Aorta (tissue), 5 donors: ENCODE measurements around the gene CFAP46. TPM values are rescaled to one million over a fixed set of nuclear protein-coding genes. Genes with fewer than 3 reads are reported as not detected.

Experiments
- ATAC-seq: fragments of 200-7000 bp; cut with Tn5 transposase; one replicate; pipeline ENCODE4 v1.9.1; 2022; ENCODE audit warnings: moderate library complexity; ENCODE audit not compliant: low FRiP score
- DNase-seq, 2 donors: peaks; one replicate each; pipeline ENCODE4 v3.0.0-alpha.2; 2020
- H3K27ac ChIP-seq, 2 donors: one replicate each; pipeline ENCODE4 v1.5.1; 2013; ENCODE audit warnings: low read length in 2 of 2, mild to moderate bottlenecking in 2 of 2, moderate library complexity in 2 of 2, control low read depth in 1 of 2, inconsistent platforms in 1 of 2, low read depth in 1 of 2
- H3K27me3 ChIP-seq, 2 donors: one replicate each; pipeline ENCODE4 v1.6.1; 2013; ENCODE audit warnings: control low read depth in 1 of 2, low read length in 1 of 2, mild to moderate bottlenecking in 1 of 2, moderate library complexity in 1 of 2; ENCODE audit not compliant: insufficient read depth in 2 of 2, control insufficient read depth in 1 of 2
- H3K36me3 ChIP-seq, 2 donors: one replicate each; pipeline ENCODE4 v1.6.1; 2013; ENCODE audit warnings: control low read depth in 1 of 2, low read length in 1 of 2, mild to moderate bottlenecking in 1 of 2; ENCODE audit not compliant: insufficient read depth in 2 of 2, control insufficient read depth in 1 of 2
- H3K4me1 ChIP-seq, 2 donors: one replicate each; pipeline ENCODE4 v1.6.1; 2013; ENCODE audit warnings: low read length in 2 of 2, control low read depth in 1 of 2, mild to moderate bottlenecking in 1 of 2, moderate library complexity in 1 of 2; ENCODE audit not compliant: insufficient read depth in 2 of 2, control insufficient read depth in 1 of 2
- H3K4me3 ChIP-seq, 2 donors: one replicate each; pipeline ENCODE4 v1.5.1; 2013; ENCODE audit warnings: low read length in 2 of 2, control low read depth in 1 of 2, mild to moderate bottlenecking in 1 of 2
- H3K9me3 ChIP-seq: one replicate; pipeline ENCODE4 v1.6.1; 2013; ENCODE audit warnings: mild to moderate bottlenecking, low read length; ENCODE audit not compliant: control insufficient read depth
- WGBS, 2 donors: extraction: QIAGEN DNeasy Blood & Tissue Kit; methylation state at CpG; one replicate each; pipeline ENCODE4 v1.1.7; 2013; 5-methylcytosine and 5-hydroxymethylcytosine counted together
- intact Hi-C, 2 donors: fragments of 100-400 bp; cut with DNase I; formaldehyde crosslinking; loops; one replicate each; pipeline versions ENCODE4 v1.14.2 to v1.15.0; 2022
- polyA plus RNA-seq, 2 donors: library from polyadenylated mRNA; stranded (reverse); fragments of 200-250 nt; gene quantifications; one replicate each; pipeline ENCODE4 v1.2.3, GENCODE V29; 2013
- total RNA-seq, 2 donors: library from RNA; stranded (reverse); fragmentation: NEBNext Ultra II Directional; extraction: Animal tissue kit (Norgen Biotek cat#: 25700); gene quantifications; one replicate each; pipeline ENCODE4 v1.2.1, GENCODE V29; 2021
- donor health status: healthy with polysubstance abuse.
- donor health status: Bipolar disorder and iron deficiency.
- donor health status: DM: no; HTN: no; CAD: no.
- donor health status: DM: no; HTN: no; CAD: no.
- donor health status: DM: yes; HTN: yes; CAD: no.

CFAP46 gene
- total and polyA plus RNA-seq, 4 donors = 0.42 TPM; not detected in 3

GRCh38 chr10:132876131-132876860, 66.1 kb downstream of the CFAP46 start:
- Histone ChIP-seq H3K27me3 (no peaks in the 10 kb centered on the region), H3K27ac (no peak overlapping the region), H3K36me3 (no peaks in the 10 kb centered on the region), H3K4me3 (no peak overlapping the region), H3K4me1 (no peaks in the 10 kb centered on the region), H3K9me3 (peaks cover 4% of the 10 kb centered on the region)
- ATAC-seq (no peak), DNase-seq (peak; percentile 16 to 54)
- intact Hi-C loops = no loop called here
- 87 to 89% methylated on average over 18 of the region's 18 CpGs for whole genome bisulfite sequencing, 2 donors

GRCh38 chr10:132875435-132875834, 66.9 kb downstream of the CFAP46 start:
- DNase-seq (peak in 1 of 2 donors; percentile 31), ATAC-seq (no peak)
- no peaks in the 10 kb centered on the region for H3K27me3 ChIP-seq
- intact Hi-C loops = no loop called here
- H3K4me1 ChIP-seq = no peaks in the 10 kb centered on the region
- H3K4me3 ChIP-seq = no peak overlapping the region
- H3K27ac ChIP-seq = no peak overlapping the region
- 70 to 74% methylated on average over 2 of the region's 2 CpGs for WGBS, 2 donors
- H3K36me3 ChIP-seq = no peaks in the 10 kb centered on the region
- peaks cover 4% of the 10 kb centered on the region for H3K9me3 ChIP-seq

- Histone ChIP-seq H3K4me3 (no peak overlapping the region), H3K36me3 (no peaks in the 10 kb centered on the region), H3K9me3 (peaks cover 4% of the 10 kb centered on the region), H3K27me3 (no peaks in the 10 kb centered on the region), H3K27ac (no peak overlapping the region), H3K4me1 (no peaks in the 10 kb centered on the region)
- 76 to 81% methylated on average over 12 of the region's 12 CpGs for WGBS, 2 donors
- ATAC-seq (no peak), DNase-seq (peak; percentile 23 to 37)
- intact Hi-C loops = no loop called here
These were observed 69.0 kb downstream of the CFAP46 start for GRCh38 chr10:132873395-132873794.

GRCh38 chr10:132872658-132873057, 69.7 kb downstream of the CFAP46 start:
- intact Hi-C loops = no loop called here
- Histone ChIP-seq H3K4me1 (no peaks in the 10 kb centered on the region), H3K27me3 (no peaks in the 10 kb centered on the region), H3K4me3 (no peak overlapping the region), H3K27ac (no peak overlapping the region), H3K9me3 (peaks cover 4% of the 10 kb centered on the region), H3K36me3 (no peaks in the 10 kb centered on the region)
- ATAC-seq (no peak), DNase-seq (peak; percentile 18 to 25)
- WGBS, 2 donors = 86 to 88% methylated on average over 13 of the region's 13 CpGs

GRCh38 chr10:132870426-132870825, 71.9 kb downstream of the CFAP46 start:
- peak in 1 of 2 donors; percentile 15 for DNase-seq
- no peak overlapping the region for H3K4me3 ChIP-seq
- H3K4me1 ChIP-seq = no peaks in the 10 kb centered on the region
- no peak for ATAC-seq
- no peaks in the 10 kb centered on the region for H3K27me3 ChIP-seq
- intact Hi-C loops = no loop called here
- peaks cover 1% of the 10 kb centered on the region for H3K9me3 ChIP-seq
- 92 to 93% methylated on average over 13 of the region's 13 CpGs for WGBS, 2 donors
- no peaks in the 10 kb centered on the region for H3K36me3 ChIP-seq
- no peak overlapping the region for H3K27ac ChIP-seq

GRCh38 chr10:132869621-132870020, 72.7 kb downstream of the CFAP46 start:
- no peak overlapping the region for H3K4me3 ChIP-seq
- no peaks in the 10 kb centered on the region for H3K4me1 ChIP-seq
- intact Hi-C loops = no loop called here
- no peaks in the 10 kb centered on the region for H3K9me3 ChIP-seq
- no peaks in the 10 kb centered on the region for H3K27me3 ChIP-seq
- whole genome bisulfite sequencing, 2 donors = 88 to 90% methylated on average over 16 of the region's 16 CpGs
- DNase-seq (peak; percentile 16 to 69), ATAC-seq (no peak)
- no peaks in the 10 kb centered on the region for H3K36me3 ChIP-seq
- H3K27ac ChIP-seq = no peak overlapping the region

- no peaks in the 10 kb centered on the region for H3K36me3 ChIP-seq
- no peak overlapping the region for H3K27ac ChIP-seq
- ATAC-seq (no peak), DNase-seq (peak; percentile 30 to 70)
- intact Hi-C loops = no loop called here
- WGBS, 2 donors = 85 to 91% methylated on average over 23 to 26 of the region's 26 CpGs
- no peaks in the 10 kb centered on the region for H3K27me3 ChIP-seq
- no peaks in the 10 kb centered on the region for H3K4me1 ChIP-seq
- H3K4me3 ChIP-seq = no peak overlapping the region
- no peaks in the 10 kb centered on the region for H3K9me3 ChIP-seq
These were observed 73.4 kb downstream of the CFAP46 start for GRCh38 chr10:132868995-132869394.

- Histone ChIP-seq H3K36me3 (no peaks in the 10 kb centered on the region), H3K4me1 (no peaks in the 10 kb centered on the region), H3K9me3 (no peaks in the 10 kb centered on the region), H3K27me3 (no peaks in the 10 kb centered on the region), H3K4me3 (no peak overlapping the region), H3K27ac (no peak overlapping the region)
- ATAC-seq = no peak
- WGBS, 2 donors = 81 to 83% methylated on average over 41 of the region's 41 CpGs
- intact Hi-C loops = no loop called here
- DNase-seq = peak; percentile 42 to 71
These were observed 74.3 kb downstream of the CFAP46 start for GRCh38 chr10:132867801-132868644.
